NOMO-1 treated with DMSO at 0.1 percent for 48 hours (cell line): Measurements from ENCODE around the gene AKR1B1.

Experiments used
- DNase-seq: peaks from one replicate; lab custom pipeline; 2025; ENCODE audit not compliant: unreplicated experiment; lab: John Stamatoyannopoulos, UW

AKR1B1 gene

GRCh38 chr7:134470864-134471263, 12.0 kb upstream of the AKR1B1 start:
- no peak for DNase-seq

GRCh38 chr7:134469622-134470021, 10.7 kb upstream of the AKR1B1 start:
- DNase-seq: no peak

GRCh38 chr7:134468475-134468874, 9.6 kb upstream of the AKR1B1 start:
- DNase-seq: no peak

- no peak for DNase-seq
Measured at GRCh38 chr7:134468054-134468453, 9.2 kb upstream of the AKR1B1 start.

GRCh38 chr7:134465491-134465890, 6.6 kb upstream of the AKR1B1 start:
- DNase-seq: peak; percentile 21

- no peak for DNase-seq
Measured at GRCh38 chr7:134464496-134464895, 5.6 kb upstream of the AKR1B1 start.

GRCh38 chr7:134463751-134464150, 4.9 kb upstream of the AKR1B1 start:
- no peak for DNase-seq

GRCh38 chr7:134462337-134462925, 3.5 kb upstream of the AKR1B1 start:
- DNase-seq: no peak

GRCh38 chr7:134461916-134462315, 3.0 kb upstream of the AKR1B1 start:
- DNase-seq: no peak

- no peak for DNase-seq
Measured at GRCh38 chr7:134459981-134460380, 1.1 kb upstream of the AKR1B1 start.

GRCh38 chr7:134458341-134458805, 527 bp downstream of the AKR1B1 start:
- peak; percentile 32 for DNase-seq

GRCh38 chr7:134457210-134457609, 1.7 kb downstream of the AKR1B1 start:
- DNase-seq: no peak

- peak; percentile 41 for DNase-seq
Measured at GRCh38 chr7:134454277-134454676, 4.6 kb downstream of the AKR1B1 start.

GRCh38 chr7:134453518-134453917, 5.4 kb downstream of the AKR1B1 start:
- no peak for DNase-seq

GRCh38 chr7:134452991-134453473, 5.9 kb downstream of the AKR1B1 start:
- DNase-seq: no peak

GRCh38 chr7:134452419-134452838, 6.5 kb downstream of the AKR1B1 start:
- no peak for DNase-seq

GRCh38 chr7:134451656-134452055, 7.2 kb downstream of the AKR1B1 start:
- DNase-seq: no peak

- DNase-seq: no peak
Measured at GRCh38 chr7:134450294-134451000, 8.5 kb downstream of the AKR1B1 start.

- no peak for DNase-seq
Measured at GRCh38 chr7:134449680-134450079, 9.2 kb downstream of the AKR1B1 start.

- no peak for DNase-seq
Measured at GRCh38 chr7:134448356-134449229, 10.3 kb downstream of the AKR1B1 start.

GRCh38 chr7:134447383-134447782, 11.5 kb downstream of the AKR1B1 start:
- no peak for DNase-seq

- no peak for DNase-seq
Measured at GRCh38 chr7:134446923-134447322, 12.0 kb downstream of the AKR1B1 start.
